Muscle layer of colon (tissue), 2 donors: ENCODE data around the gene POFUT2.
A peak's percentile ranks its signal among the peaks of the same experiment; 100 is the strongest.

Experiments
- H3K27ac ChIP-seq: one replicate; pipeline ENCODE4 v1.7.0; 2013; ENCODE audit warnings: low read depth, mild to moderate bottlenecking, low read length, moderate library complexity
- H3K27me3 ChIP-seq, 2 donors: one replicate each; pipeline ENCODE4 v1.7.0; 2013; ENCODE audit warnings: low read length in 2 of 2, mild to moderate bottlenecking in 2 of 2; ENCODE audit not compliant: insufficient read depth in 2 of 2, control insufficient read depth in 1 of 2
- H3K36me3 ChIP-seq: one replicate; pipeline ENCODE4 v1.7.0; 2013; ENCODE audit warnings: mild to moderate bottlenecking, low read length; ENCODE audit not compliant: insufficient read depth
- H3K4me1 ChIP-seq: one replicate; pipeline ENCODE4 v1.7.0; 2013; ENCODE audit warnings: mild to moderate bottlenecking, low read length; ENCODE audit not compliant: insufficient read depth
- H3K4me3 ChIP-seq, 2 donors: one replicate each; pipeline ENCODE4 v1.7.0; 2013; ENCODE audit warnings: low read length in 2 of 2, low read depth in 1 of 2, mild to moderate bottlenecking in 1 of 2, moderate library complexity in 1 of 2
- H3K9ac ChIP-seq: one replicate; pipeline ENCODE4 v1.7.0; 2013; ENCODE audit warnings: low read length
- H3K9me3 ChIP-seq: one replicate; pipeline ENCODE4 v1.7.0; 2013; ENCODE audit warnings: mild to moderate bottlenecking, low read length
- donor health status: abdominal sarcoma.
- donor health status: Adenocarcinoma of cecum.

Gene POFUT2

GRCh38 chr21:45299864-45300785, 12.4 kb upstream of the POFUT2 start:
- no peaks in the 10 kb centered on the region for H3K36me3 ChIP-seq
- no peak overlapping the region for H3K27ac ChIP-seq
- H3K9ac ChIP-seq: no peak overlapping the region
- no peaks in the 10 kb centered on the region for H3K27me3 ChIP-seq
- H3K4me1 ChIP-seq: peaks cover 44% of the 10 kb centered on the region
- no peak overlapping the region for H3K4me3 ChIP-seq
- no peaks in the 10 kb centered on the region for H3K9me3 ChIP-seq

- H3K27me3 ChIP-seq: no peaks in the 10 kb centered on the region
- H3K4me1 ChIP-seq: peaks cover 50% of the 10 kb centered on the region
- H3K9me3 ChIP-seq: no peaks in the 10 kb centered on the region
- H3K36me3 ChIP-seq: no peaks in the 10 kb centered on the region
- no peak overlapping the region for H3K9ac ChIP-seq
- no peak overlapping the region for H3K27ac ChIP-seq
- no peak overlapping the region for H3K4me3 ChIP-seq
These were observed 11.6 kb upstream of the POFUT2 start for GRCh38 chr21:45299026-45299863.

- peak overlapping the region; percentile 17 for H3K27ac ChIP-seq
- no peak overlapping the region for H3K9ac ChIP-seq
- peaks cover 63% of the 10 kb centered on the region for H3K4me1 ChIP-seq
- H3K36me3 ChIP-seq: no peaks in the 10 kb centered on the region
- H3K27me3 ChIP-seq: no peaks in the 10 kb centered on the region
- H3K4me3 ChIP-seq: no peak overlapping the region
- no peaks in the 10 kb centered on the region for H3K9me3 ChIP-seq
These were observed 10.2 kb upstream of the POFUT2 start for GRCh38 chr21:45297869-45298268.

GRCh38 chr21:45297329-45297728, 9.6 kb upstream of the POFUT2 start:
- H3K36me3 ChIP-seq: no peaks in the 10 kb centered on the region
- H3K27ac ChIP-seq: no peak overlapping the region
- H3K4me1 ChIP-seq: peaks cover 61% of the 10 kb centered on the region
- no peak overlapping the region for H3K4me3 ChIP-seq
- no peaks in the 10 kb centered on the region for H3K27me3 ChIP-seq
- H3K9me3 ChIP-seq: no peaks in the 10 kb centered on the region
- no peak overlapping the region for H3K9ac ChIP-seq

GRCh38 chr21:45296638-45297037, 8.9 kb upstream of the POFUT2 start:
- no peaks in the 10 kb centered on the region for H3K36me3 ChIP-seq
- no peaks in the 10 kb centered on the region for H3K27me3 ChIP-seq
- H3K9ac ChIP-seq: no peak overlapping the region
- H3K4me3 ChIP-seq: no peak overlapping the region
- peaks cover 55% of the 10 kb centered on the region for H3K4me1 ChIP-seq
- no peaks in the 10 kb centered on the region for H3K9me3 ChIP-seq
- peak overlapping the region; percentile 95 for H3K27ac ChIP-seq

GRCh38 chr21:45295576-45296365, 8.1 kb upstream of the POFUT2 start:
- Histone ChIP-seq H3K4me3 (no peak overlapping the region), H3K4me1 (peaks cover 53% of the 10 kb centered on the region), H3K36me3 (no peaks in the 10 kb centered on the region), H3K9me3 (no peaks in the 10 kb centered on the region), H3K9ac (peak overlapping the region; percentile 28), H3K27ac (peak overlapping the region; percentile 95), H3K27me3 (no peaks in the 10 kb centered on the region)

- Histone ChIP-seq H3K4me3 (no peak overlapping the region), H3K9ac (peak overlapping the region; percentile 87)
These were observed 7.0 kb upstream of the POFUT2 start for GRCh38 chr21:45294509-45295291.

GRCh38 chr21:45293726-45294401, 6.2 kb upstream of the POFUT2 start:
- H3K9me3 ChIP-seq: no peaks in the 10 kb centered on the region
- H3K9ac ChIP-seq: peak overlapping the region; percentile 87
- peaks cover 54% of the 10 kb centered on the region for H3K4me1 ChIP-seq
- no peaks in the 10 kb centered on the region for H3K27me3 ChIP-seq
- no peaks in the 10 kb centered on the region for H3K36me3 ChIP-seq
- H3K4me3 ChIP-seq: peak overlapping the region; percentile 18 to 29
- H3K27ac ChIP-seq: peak overlapping the region; percentile 98

More at GRCh38 chr21:45294509-45295291, 7.0 kb upstream of the POFUT2 start:
- Histone ChIP-seq H3K27ac (peak overlapping the region; percentile 98), H3K36me3 (no peaks in the 10 kb centered on the region), H3K9me3 (no peaks in the 10 kb centered on the region), H3K27me3 (no peaks in the 10 kb centered on the region), H3K4me1 (peaks cover 50% of the 10 kb centered on the region)

GRCh38 chr21:45293220-45293725, 5.6 kb upstream of the POFUT2 start:
- peak overlapping the region; percentile 18 to 29 for H3K4me3 ChIP-seq
- H3K4me1 ChIP-seq: peaks cover 57% of the 10 kb centered on the region
- peak overlapping the region; percentile 87 for H3K9ac ChIP-seq

More at GRCh38 chr21:45293220-45293725, 5.6 kb upstream of the POFUT2 start:
- H3K27me3 ChIP-seq: no peaks in the 10 kb centered on the region
- no peaks in the 10 kb centered on the region for H3K36me3 ChIP-seq
- peak overlapping the region; percentile 98 for H3K27ac ChIP-seq
- H3K9me3 ChIP-seq: no peaks in the 10 kb centered on the region
